ENCODE data around the gene AQR.
"Not testable (repeated sequence)": the region's sequence is repeated elsewhere in the genome, so short reads cannot be mapped to it uniquely, and the experiment has no call there.

The AQR gene

DNA sequence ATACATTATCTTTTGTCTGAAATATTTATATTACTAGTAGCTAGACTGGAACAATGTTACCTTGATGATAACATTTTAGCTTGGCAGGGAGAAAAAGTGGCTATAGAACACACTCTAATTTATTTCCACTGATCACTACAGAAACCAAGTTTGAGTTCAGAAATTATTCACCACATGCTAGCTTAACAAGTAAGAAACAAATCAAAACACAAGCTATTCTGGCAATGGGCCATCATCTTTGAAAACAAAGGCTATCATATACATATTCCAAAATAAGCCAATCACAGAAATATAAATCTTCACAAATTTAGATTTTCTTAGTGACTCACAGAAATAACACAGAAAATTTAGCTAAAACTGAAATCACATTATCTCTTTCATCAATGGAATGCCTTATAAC is 17.1 kb downstream of the AQR start:
- no peak for DNase-seq

DNA sequence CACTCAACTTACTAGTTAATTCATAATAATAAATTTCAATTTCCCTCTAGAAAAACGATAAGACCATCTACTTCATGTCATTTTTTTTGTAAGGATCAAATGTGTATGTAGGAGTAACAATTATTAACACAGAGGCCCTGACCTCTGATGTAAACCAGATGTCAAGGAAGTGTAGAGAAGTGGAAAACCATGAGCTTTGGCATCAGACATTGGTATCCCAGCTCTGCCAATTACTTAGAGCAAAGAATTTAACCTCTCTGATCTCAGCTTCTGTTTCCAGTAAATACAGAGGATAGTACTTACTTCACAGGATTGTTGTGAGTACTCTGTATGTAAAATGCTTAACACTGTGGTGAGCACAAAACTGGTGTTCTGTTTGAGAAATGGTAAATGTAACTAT is 17.5 kb downstream of the AQR start:
- DNase-seq, result no peak

DNA sequence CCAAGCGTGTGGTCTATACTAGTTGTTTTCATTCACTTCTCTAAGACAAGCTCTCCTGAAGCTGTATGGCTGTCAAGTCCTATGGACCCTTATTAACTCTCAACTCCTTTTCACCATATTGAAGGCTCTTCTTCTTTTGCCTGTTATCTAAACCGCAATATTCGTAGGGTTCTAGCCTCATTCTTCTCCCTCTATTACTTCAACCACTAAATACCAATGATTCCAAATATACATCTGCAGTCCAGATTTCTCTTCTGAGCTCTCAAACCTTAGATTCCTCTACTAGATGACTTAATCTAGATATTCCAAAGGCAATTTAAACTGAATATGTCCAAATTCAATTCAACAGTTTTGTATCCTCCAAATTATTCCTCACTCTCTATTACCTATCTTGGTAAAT is 24.6 kb downstream of the AQR start:
- no peak for DNase-seq

GRCh38 chr15:34943711-34944110 is 25.8 kb downstream of the AQR start:
- no peak for DNase-seq

DNA sequence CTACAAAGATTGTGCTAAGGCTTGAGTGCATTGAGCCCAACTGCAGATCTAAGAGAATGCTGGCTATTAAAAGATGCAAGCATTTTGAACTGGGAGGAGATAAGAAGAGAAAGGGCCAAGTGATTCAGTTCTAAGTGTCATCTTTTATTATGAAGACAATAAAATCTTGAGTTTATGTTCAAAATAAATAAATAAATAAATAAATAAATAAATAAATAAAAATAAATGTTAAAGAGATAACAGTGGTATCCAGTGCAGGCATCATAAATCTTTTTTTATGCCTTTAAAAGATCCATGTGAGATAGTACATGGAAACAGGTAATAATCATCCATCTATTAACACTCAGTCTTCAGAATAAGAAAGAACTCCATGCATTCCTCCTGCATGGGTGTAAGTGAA is 26.3 kb downstream of the AQR start:
- not testable (repeated sequence) for DNase-seq

GRCh38 chr15:34942363-34942762 is 27.2 kb downstream of the AQR start:
- no peak for DNase-seq

GRCh38 chr15:34941831-34942230 is 27.7 kb downstream of the AQR start:
- no peak for DNase-seq

GRCh38 chr15:34941185-34941698 is 28.3 kb downstream of the AQR start:
- no peak for DNase-seq

GRCh38 chr15:34933432-34933975 is 36.0 kb downstream of the AQR start:
- no peak for DNase-seq

DNA sequence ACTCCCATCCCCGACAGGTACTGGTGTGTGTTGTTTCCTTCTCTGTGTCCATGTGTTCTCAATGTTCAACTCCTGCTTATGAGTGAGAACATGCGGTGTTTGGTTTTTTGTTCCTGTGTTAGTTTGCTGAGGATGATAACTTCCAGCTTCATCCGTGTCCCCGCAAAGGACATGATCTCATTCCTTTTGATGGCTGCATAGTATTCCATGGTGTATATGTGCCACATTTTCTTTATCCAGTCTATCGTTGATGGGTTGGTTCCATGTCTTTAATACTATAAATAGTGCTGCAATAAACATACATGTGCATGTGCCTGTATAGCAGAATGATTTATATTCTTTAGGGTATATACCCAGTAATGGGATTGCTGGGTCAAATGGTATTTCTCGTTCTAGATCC is 41.2 kb downstream of the AQR start:
- not testable (repeated sequence) for DNase-seq

- DNase-seq, result no peak
These were observed 41.8 kb downstream of the AQR start for GRCh38 chr15:34927726-34928125.

GRCh38 chr15:34914317-34914716 is 55.2 kb downstream of the AQR start:
- no peak for DNase-seq

DNA sequence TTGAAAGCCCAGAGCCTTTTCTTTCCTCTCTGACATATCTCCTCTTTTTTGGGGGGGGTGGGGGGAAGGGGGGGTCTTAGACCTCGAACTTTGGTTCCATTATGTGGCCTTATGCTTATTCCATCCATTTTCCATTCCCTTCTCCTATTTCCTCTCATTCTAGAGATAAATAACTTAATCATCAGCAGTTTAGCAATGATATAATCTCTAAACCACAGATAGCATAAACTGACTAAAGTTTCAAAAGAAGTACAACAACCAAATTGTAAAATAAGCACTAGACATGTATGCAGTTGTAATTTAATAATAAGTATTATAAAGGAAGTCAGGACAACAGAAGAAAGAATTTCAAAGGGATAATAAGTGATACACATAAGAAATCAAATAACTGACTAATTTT is 64.5 kb downstream of the AQR start:
- no peak for DNase-seq

GRCh38 chr15:34904527-34904926 is 65.0 kb downstream of the AQR start:
- no peak for DNase-seq

DNA sequence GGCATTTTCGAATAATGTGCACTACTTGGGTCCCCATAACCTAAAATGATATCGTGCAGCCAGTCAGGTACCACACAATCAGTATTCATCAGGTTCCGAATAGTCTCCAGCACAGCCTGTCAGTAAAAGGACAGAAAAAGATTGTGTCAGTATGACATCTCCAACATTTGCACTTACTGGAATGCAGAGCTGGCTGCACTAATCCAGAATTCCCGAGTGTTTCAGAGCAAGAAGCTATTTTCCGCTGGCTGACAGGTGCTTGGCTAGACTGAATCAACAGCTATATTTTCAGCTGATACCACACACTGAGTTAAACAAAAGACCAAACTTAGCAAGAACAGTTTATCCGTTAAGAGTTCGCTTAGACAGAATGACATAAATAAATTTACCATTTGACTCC is 68.8 kb downstream of the AQR start:
- no peak for DNase-seq

DNA sequence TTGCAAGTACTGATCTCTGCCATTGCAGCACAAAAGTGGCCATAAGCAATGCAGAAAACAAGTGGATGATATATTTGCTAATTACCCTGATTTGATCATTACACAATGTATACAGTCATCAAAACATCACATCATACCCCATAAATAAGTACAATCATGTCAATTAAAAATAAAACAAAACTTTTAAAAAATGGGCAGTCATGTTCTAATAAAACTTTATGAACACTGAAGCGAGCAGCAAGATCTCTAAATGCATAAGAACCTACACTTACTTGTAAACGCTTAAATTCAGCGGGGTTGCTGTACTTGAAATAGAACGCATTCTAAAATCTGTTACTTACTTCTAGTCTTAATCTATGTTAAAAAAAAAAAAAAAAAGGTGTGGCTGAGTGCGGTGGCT is 73.4 kb downstream of the AQR start:
- no peak for DNase-seq

DNA sequence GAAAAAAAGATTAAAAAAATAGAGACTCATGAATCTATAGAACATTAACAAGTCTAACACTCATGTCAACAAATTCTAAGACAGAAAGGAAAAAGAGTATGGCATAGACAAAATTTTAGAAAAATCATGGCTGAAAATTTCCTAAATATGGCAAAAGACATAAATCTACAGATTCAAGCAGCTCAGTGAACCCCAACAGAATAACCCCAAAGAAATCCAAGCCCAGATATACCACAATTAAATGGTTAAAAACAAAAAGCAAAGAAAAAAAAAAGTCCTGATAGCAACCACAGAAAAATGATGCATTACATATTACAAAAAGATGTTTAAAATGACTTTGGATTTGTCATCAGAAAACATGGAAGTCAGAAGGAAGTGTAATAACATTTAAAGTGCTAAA is 75.6 kb downstream of the AQR start:
- DNase-seq, result no peak

DNA sequence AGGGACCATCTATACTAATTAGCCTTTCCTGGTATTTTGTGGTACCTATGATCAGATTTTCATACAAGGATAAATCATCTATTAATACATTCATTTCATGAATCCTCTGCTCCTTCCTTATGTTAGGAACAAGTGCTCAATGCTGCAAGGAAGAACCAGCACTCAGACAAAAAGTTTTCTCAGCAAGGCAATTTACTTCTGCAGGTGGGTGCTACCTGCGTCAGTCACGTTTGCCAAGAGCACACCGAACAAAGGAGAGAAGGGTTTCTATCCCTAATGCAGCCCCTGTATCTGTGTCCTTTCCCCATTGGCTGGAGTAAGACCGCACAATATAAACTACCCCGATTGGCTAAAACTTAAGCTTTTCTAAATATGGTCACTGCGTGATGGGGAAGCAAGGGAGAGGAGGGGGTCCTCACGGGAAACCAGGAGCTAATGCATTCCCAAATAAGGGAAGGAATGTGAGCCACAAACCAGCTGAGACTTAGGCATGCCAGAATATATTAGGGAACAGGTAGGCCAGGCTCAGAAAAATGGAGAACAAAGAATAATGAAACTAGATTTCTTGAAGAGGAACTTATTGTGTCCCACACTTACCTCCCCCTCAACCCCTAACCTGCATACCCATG is 76.5 kb downstream of the AQR start:
- no peak for DNase-seq

DNA sequence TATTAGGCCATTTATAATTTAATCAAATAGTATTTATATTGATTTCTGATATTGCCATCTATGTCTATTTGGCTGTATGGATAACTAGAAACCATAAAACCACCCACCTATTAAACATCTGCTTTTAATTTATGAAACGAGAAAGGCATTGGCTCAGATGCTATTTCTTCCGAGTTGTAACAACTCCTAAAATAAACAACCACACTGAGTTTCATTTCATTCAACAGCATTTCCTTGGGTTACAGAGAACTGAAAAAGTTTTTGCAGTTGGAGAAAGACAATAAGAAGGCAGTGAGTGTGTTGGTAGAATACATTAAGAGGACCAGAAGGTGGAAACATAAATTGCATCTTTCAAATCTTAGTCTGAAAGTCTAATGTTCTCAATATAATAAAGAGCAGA is 79.1 kb downstream of the AQR start:
- DNase-seq, result no peak

DNA sequence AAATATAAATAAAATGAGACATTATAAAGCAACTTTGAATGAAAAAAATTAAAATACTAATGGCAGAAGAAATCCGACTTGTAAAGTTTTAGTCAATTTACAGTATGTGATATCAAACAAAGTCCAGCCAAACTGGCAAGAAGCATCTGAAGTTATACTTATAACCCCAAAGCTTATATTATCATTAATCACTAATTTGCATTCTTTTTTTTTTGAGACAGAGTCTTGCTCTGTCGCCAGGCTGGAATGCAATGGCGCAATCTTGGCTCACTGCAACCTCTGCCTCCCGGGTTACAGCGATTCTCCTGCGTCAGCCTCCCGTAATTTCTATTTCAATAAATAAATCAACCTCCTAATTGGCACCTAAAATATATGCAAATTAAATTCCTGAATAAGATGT is 80.1 kb downstream of the AQR start:
- DNase-seq, result no peak

DNA sequence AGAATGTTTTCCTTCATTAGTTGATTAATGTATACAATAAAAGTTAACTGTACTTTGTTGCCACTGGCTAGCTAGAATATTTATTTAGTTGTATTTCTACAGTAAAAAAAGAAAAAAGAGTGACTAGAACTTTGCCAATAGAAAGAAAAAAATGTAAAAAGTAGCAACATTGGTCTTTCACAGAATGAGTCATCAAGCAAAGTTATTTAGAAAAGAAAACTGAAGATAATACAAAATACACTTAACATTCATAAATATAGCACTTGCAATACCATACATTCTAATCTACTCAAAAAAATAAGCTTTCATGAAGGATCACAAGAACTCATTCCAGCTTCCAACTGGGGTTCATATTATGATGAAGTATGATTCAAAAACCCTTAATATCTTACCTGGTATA is 83.4 kb downstream of the AQR start:
- DNase-seq, result no peak

GRCh38 chr15:34883633-34884032 is 85.9 kb downstream of the AQR start:
- no peak for DNase-seq

DNA sequence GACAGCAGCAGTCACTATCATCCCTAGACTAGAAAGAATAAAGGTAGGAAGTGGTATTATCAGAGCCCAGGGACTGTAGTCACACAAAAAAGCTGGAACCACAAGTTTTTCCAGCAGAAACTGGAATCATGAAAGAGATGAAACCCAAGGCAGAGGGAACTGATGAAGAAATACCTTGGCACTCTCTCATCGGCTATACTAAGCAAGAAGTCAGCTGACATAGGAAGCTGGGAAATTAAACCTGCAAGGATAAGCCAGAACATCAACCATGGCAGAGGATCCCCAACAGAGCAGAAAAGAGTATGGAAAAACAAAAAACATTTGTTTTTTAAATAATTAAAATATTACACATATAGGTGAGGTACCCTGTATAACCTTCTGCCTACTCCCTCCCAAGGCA is 86.5 kb downstream of the AQR start:
- DNase-seq, result no peak

GRCh38 chr15:34879107-34879506 is 90.4 kb downstream of the AQR start:
- DNase-seq, result no peak

DNA sequence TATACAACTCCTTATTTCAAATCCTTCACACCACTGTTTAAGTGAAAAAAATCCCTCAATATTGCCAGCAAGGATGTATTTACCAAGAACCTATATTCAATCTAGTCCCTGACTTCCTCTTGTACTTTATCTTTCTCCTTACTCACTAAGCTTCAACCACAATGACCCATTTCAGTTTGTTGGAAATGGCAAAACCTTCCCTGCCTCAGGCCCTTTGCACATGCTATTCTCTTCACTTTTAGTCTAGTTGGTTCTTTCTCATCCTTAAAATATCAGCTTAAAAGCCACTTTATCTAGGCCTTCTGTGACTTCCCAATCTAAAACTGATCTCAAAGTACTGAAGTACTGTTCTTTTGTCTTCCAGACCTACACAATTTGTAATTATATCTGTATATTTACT is 92.9 kb downstream of the AQR start:
- no peak for DNase-seq
